IMR-90 (cell line): ENCODE data around the gene SMOC1.

Experiments used
- CTCF ChIP-seq: conservative IDR thresholded peaks from 2 replicates; pipeline ENCODE4 v1.5.1; 2012; ENCODE audit warnings: mild to moderate bottlenecking, low read depth, low read length, improper control_type of control experiment
- POLR2A ChIP-seq: IDR thresholded peaks from 2 replicates; pipeline ENCODE4 v1.6.1; 2012; ENCODE audit warnings: mild to moderate bottlenecking, low read depth, low read length

GRCh38 chr14:70019695-70020094 lies 140.5 kb downstream of the SMOC1 start:
- TF ChIP-seq CTCF (no peak), POLR2A (no peak)
